ENCODE measurements around the gene CLMN.

DNA sequence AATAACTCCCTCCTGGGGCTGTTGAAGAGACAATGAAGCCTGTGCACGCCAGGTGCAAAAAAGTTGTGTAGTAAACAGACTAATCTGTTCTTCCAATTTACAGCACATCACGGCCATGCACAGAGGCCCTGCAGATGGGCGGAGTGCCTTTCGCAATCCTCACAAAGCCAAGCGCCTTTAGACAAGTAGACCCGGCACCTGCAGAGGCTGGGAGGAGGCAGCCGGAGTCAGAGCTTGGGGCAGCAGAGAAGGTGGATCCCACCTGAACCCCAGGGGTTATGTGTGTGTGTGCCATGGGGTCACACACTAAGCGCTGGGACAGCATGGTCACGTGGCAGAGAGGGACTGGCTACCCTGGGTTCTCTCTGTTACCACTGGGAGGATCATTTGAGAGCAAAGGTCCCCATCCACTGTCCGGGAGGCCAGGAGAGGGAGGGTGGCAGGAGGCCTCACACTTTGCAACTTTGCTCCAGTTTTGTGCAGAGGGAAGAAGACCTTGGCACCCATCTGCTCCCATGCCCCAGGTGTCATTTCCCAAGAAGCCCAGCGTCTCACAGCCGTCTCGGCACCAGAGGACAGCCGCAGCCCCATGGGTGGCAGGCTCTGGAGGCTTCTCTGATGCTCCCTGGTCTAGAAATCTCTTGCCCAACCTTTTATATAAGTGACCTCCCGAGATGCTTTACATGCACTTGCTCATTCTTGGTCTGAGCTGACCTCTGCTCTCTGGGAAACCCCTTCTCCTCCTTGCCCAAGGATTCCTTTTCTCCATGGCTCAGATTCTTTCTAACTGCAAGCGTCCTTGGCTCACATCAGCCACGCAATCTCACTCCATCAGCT lies 82.4 kb downstream of the CLMN start:
- TF ChIP-seq POLR2A (IDR thresholded peaks at IDR 0.05; ENCODE audit: low read depth, low read length) (no peak), TAF1 (IDR thresholded peaks at IDR 0.05; ENCODE audit: low read depth, low read length) (no peak), POLR2AphosphoS5 (IDR thresholded peaks at IDR 0.05; ENCODE audit: low read depth, low read length) (no peak), SPI1 (IDR thresholded peaks at IDR 0.05; ENCODE audit: low read depth, low read length) (no peak)

Data from GM12891 (cell line).